T-helper 1 cell treated with Interleukin-12 subunit alpha and Interleukin-12 subunit beta and Interleukin-4 antibody, amounts not matched to agents 30 ng/mL and 1 ng/mL, for 36 hours (primary cell): Measurements from ENCODE around the gene C2orf68. TPM values are rescaled to one million over a fixed set of nuclear protein-coding genes. Genes with fewer than 3 reads are reported as not detected.
"Not testable (repeated sequence)": the region's sequence is repeated elsewhere in the genome, so short reads cannot be mapped to it uniquely, and the experiment has no call there.

Experiments
- intact Hi-C: fragments of 100-400 bp; cut with micrococcal nuclease; formaldehyde crosslinking; loops from one replicate; pipeline ENCODE4 v1.15.1; 2024
- total RNA-seq: library from RNA; stranded (reverse); gene quantifications from 2 replicates; pipeline ENCODE4 v1.2.3, GENCODE V29; 2022

The C2orf68 gene
- total RNA-seq, 1 donor from 2014 or later, result 45.2 TPM

GRCh38 chr2:85600951-85601770, 10.7 kb downstream of the C2orf68 start:
- intact Hi-C loops, result no loop called here

DNA sequence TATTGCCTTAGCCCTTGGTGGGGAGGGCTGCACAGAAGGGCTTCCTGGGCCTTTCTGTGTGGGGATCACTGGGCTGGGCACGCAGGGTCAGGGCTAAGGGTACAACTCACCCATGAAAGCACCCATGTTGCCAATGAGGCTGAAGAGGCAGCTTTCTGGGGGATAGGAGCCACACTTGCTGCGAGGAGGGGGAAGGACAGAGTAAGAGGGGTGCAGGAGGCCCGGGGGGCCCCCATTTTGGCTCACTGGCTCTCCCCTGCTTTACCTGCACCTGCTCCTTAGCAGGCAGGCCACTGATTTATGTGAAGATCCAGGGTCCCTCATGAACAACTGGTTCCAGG, 11.7 kb downstream of the C2orf68 start:
- intact Hi-C loops, result no loop called here

GRCh38 chr2:85599468-85600234, 12.2 kb downstream of the C2orf68 start:
- intact Hi-C loops, result loop anchor here (5.0 kb wide), 1 partner anchor 162 kb away; no protein-coding TSS in a partner anchor

GRCh38 chr2:85598594-85599340, 13.1 kb downstream of the C2orf68 start:
- intact Hi-C loops, result loop anchor here (5.0 kb wide), 1 partner anchor 161 kb away; no protein-coding TSS in a partner anchor

DNA sequence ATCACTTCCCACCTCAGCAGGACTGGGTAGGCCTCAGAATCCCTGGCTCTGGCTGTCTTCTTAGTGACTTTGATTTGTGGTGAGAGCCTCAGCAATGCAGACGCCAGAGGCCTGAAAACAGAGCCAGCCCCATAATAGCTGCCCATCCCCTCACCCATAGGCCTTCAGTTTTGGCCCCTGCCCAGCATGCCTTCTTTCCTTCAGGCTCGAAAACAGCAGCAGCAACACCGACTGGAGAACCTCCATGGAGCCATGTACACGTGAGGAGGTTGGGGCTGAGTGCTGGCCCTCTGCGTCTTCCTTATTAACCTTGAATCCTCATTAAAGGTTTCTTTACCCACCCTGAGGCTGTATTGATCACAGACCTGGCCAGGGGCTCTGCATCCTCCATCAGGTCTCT, 14.6 kb downstream of the C2orf68 start:
- intact Hi-C loops, result loop anchor here (5.0 kb wide), 1 partner anchor 160 kb away; no protein-coding TSS in a partner anchor

DNA sequence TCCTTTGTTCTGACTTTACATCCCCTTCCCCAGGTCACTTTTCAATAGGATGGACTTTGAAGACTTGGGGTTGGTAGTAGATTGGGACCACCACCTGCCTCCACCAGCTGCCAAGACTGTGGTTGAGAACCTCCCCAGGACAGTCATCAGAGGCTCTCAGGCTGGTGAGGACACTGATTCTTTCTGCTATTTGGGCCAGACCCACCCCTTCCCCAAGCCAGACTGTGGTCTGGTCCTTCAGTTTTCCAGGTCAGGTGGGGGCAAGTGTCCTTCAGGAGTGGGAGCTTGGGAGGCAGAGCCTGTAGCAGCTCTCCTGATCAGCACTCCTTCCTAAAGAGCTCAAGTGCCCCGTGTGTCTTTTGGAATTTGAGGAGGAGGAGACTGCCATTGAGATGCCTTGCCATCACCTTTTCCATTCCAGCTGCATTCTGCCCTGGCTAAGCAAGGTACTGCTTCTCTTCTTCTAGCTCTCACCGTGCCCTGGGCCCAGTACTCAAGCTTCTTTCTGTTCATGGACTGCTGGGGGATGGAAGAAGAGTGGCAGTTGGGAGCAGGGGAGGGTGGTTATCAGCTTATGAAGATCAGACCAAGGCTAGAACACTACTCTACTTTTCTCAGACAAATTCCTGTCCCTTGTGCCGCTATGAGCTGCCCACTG, 15.3 kb downstream of the C2orf68 start:
- intact Hi-C loops, result loop anchor here (5.0 kb wide), 1 partner anchor 159 kb away; no protein-coding TSS in a partner anchor

GRCh38 chr2:85596026-85596333, 15.9 kb downstream of the C2orf68 start:
- intact Hi-C loops, result loop anchor here (5.0 kb wide), 1 partner anchor 159 kb away; no protein-coding TSS in a partner anchor

GRCh38 chr2:85595301-85596025, 16.4 kb downstream of the C2orf68 start, which contains the start of gene RNF181:
Gene RNF181 (plus strand): TSS chr2:85595745. CDS start chr2:85595764, 19 bp downstream.
- intact Hi-C loops, result loop anchor here (1.0 to 5.0 kb wide), 11 partner anchors 10 to 267 kb away; partner anchors contain the start of genes C2orf68, ELMOD3, GGCX and MAT2A

DNA sequence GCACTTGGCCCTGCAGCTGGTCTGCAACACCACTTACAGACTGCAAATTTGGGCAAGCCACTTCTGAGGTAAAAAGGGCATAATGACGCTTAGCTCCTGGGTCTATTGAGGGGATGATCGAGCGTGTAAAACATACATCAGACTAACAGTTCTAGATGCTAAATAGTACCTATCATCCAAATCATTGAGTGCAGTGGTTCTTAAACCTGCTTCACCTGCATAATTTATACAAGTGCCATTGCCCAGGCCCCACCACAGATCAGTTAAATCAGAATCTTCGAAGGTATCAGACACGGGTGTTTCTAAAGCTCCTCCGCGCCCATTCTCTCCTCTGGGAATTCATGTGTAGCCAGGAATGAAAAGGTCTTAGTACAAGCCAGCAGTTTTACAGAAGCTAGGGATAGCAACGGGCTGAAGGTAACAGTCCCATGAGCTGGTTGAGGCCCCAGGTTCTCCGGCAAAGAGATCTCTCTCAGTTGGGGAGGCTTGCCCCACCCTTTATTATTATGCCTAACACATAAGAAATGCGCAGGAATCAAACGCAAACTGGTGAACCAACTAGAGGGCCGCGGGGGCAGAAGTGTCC, 17.1 kb downstream of the C2orf68 start:
- intact Hi-C loops, result loop anchor here (1.0 to 5.0 kb wide), 11 partner anchors 10 to 267 kb away; partner anchors contain the start of genes C2orf68, ELMOD3, GGCX and MAT2A

DNA sequence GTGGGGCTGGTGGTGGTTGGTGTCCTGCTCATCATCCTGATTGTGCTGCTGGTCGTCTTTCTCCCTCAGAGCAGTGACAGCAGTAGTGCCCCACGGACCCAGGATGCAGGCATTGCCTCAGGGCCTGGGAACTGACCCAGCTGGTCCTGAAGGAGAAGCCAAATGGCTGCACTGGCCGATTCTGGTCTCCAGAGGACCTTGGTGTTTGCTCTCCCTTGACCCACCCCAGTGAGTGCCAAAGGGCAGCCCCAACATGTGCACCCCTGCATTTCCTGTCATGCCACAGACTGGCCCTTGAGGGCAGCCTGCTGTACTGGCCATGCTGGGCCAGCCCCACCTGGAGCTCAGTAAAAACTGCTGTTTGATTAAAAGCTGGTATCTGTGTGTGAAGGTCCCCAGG, 18.8 kb downstream of the C2orf68 start:
- intact Hi-C loops, result no loop called here

DNA sequence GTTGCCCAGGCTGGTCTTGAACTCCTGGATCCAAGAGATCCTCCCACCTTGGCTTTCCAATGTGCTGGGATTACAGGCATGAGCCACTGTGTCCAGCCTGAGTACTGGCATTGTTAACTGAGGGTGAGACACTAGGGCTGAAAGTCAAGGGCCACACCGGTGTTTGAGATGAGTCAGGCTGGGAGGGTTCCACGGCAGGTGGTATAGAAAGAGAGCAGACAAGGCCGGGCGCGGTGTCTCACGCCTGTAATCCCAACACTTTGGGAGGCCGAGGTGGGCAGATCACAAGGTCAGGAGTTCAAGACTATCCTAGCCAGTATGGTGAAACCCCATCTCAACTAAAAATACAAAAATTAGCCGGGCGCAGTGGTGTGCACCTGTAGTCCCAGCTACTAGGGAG, 19.6 kb downstream of the C2orf68 start:
- intact Hi-C loops, result not testable (repeated sequence)

GRCh38 chr2:85591563-85591962, 20.3 kb downstream of the C2orf68 start:
- intact Hi-C loops, result no loop called here

DNA sequence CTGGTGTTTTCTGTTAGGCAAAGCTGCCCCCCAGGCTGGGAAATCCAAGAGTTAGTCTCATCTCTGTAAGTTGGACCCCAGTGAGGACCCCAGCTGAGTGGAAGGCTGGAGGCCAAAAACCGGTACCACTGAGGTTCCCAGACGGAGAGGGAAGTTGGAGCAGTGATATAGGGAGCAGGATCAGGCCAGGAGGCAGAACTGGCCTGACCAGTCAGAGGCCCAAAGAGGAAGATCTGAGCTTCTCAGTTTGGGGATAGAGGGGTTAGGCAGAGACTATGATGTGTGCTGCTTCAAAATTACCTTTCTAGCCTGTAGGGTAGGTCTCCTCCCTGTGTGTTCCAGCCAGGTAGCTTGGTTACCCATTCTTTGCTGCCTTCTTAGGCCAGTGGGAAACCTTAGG, 20.9 kb downstream of the C2orf68 start:
- intact Hi-C loops, result no loop called here

GRCh38 chr2:85589982-85590791, 21.7 kb downstream of the C2orf68 start:
- intact Hi-C loops, result no loop called here

DNA sequence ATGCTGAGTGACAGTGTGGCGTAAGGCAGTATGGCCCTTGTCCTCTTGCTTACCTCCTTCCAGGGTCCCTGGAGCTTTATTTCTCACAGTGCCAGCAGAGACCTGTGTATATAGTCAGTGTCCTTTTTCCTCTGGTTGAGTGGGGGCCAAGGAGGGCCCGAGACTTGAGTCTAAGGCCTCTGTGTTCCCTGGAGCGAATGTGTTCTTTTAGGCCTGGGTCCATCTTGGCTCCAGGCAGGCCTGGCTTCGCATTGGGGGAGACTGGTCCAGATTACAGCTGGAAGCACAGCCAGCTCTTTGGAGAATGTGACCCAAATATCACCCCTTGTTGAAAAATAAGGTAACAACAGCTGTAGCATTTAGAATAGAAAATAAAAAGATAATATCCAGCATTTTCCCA, 22.7 kb downstream of the C2orf68 start:
- intact Hi-C loops, result no loop called here

DNA sequence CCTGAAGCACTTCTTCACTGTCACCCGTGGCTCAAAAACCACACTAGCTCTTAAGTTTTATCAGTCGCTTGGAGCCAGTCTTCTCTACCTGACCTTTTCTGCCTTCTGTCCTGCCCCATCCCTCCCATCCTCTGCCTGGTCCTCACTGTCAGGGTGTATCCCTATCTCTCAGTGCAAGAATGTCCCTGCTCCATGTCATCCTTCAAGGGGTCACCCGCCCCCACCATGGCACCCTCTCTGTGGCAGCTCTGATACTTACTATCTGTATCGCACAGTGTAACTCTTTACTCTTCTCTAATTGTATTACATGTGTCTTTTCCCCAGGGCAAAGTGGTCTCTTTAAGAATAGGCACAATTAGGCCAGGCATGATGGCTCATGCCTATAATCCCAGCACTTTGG, 23.2 kb downstream of the C2orf68 start:
- intact Hi-C loops, result no loop called here

DNA sequence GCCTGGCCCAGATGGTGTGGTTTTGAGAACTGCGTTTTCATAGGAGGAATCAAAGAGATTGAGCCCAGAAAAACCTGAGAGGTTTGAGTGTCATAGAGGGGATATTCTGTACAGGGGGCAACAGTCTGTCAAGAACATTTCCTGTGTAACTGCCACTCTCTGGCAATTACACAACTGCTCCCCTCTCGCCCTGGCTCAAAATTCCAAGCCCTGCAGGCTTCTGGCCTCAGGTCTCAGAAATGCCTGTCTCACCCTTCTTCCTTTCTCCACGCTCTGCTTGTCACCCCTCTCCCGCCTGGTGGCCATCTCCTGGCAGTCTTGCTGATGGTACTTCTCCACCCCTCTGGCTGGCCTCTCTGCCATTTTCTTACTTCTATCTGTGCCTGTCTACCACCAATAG, 23.6 kb downstream of the C2orf68 start:
- intact Hi-C loops, result no loop called here

DNA sequence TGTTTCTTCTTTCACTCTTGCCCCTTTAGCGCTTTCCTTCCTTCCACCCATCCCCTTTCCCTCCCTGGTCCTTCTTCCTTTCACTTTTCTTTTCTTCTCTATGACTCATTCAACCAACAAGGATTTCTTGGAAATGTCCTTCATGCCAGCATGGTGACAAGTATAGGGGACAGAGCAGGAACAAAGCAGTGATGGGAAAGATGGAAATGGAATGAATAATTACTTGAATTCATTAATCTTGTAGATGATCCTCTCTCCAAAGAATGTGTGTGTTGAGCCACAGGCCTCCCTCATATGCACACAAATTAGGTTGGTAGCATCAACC, 26.1 kb downstream of the C2orf68 start:
- intact Hi-C loops, result loop anchor here (1.0 kb wide), 2 partner anchors 8 to 10 kb away; partner anchors contain the start of genes RNF181 and VAMP8
